GM19025 (cell line): Measurements from ENCODE around the gene PJA1.

Experiments used
- ATAC-seq: cut with Tn5 transposase; IDR thresholded peaks from one replicate; pipeline ENCODE4 v1.9.1; 2021; ENCODE audit warnings: mild to moderate bottlenecking, low read depth, moderate library complexity; ENCODE audit not compliant: unreplicated experiment

Gene PJA1

GRCh38 chrX:69172937-69173336 is 7.7 kb upstream of the PJA1 start:
- ATAC-seq: no peak

GRCh38 chrX:69170319-69170718 is 5.1 kb upstream of the PJA1 start:
- ATAC-seq: no peak

GRCh38 chrX:69163936-69164741 is 1.1 kb downstream of the PJA1 start:
- ATAC-seq: peak; percentile 39

GRCh38 chrX:69162361-69162865 is 2.8 kb downstream of the PJA1 start:
- ATAC-seq: no peak

GRCh38 chrX:69161786-69162349 is 3.4 kb downstream of the PJA1 start:
- no peak for ATAC-seq

GRCh38 chrX:69161371-69161770 is 3.9 kb downstream of the PJA1 start:
- no peak for ATAC-seq

- ATAC-seq: peak; percentile 88
These were observed 6.9 kb downstream of the PJA1 start for GRCh38 chrX:69158166-69158980.

GRCh38 chrX:69156638-69157037 is 8.6 kb downstream of the PJA1 start:
- no peak for ATAC-seq

- no peak for ATAC-seq
These were observed 9.3 kb downstream of the PJA1 start for GRCh38 chrX:69155786-69156520.

GRCh38 chrX:69154051-69154450 is 11.2 kb downstream of the PJA1 start:
- ATAC-seq: no peak

GRCh38 chrX:69153060-69153730 is 12.1 kb downstream of the PJA1 start:
- ATAC-seq: no peak

GRCh38 chrX:69152417-69152841 is 12.8 kb downstream of the PJA1 start:
- no peak for ATAC-seq

GRCh38 chrX:69151866-69152284 is 13.4 kb downstream of the PJA1 start:
- no peak for ATAC-seq

- ATAC-seq: no peak
These were observed 14.8 kb downstream of the PJA1 start for GRCh38 chrX:69150281-69150960.

- no peak for ATAC-seq
These were observed 15.6 kb downstream of the PJA1 start for GRCh38 chrX:69149466-69150280.

GRCh38 chrX:69148946-69149345 is 16.3 kb downstream of the PJA1 start:
- no peak for ATAC-seq

GRCh38 chrX:69146739-69147138 is 18.5 kb downstream of the PJA1 start:
- no peak for ATAC-seq

- ATAC-seq: no peak
These were observed 19.5 kb downstream of the PJA1 start for GRCh38 chrX:69145714-69146113.
